GM10248 (cell line): ENCODE data around the gene CELA2A.

Source experiments
- CTCF ChIA-PET: fragments of 300-600 bp; sonication (Branson Sonifier 250); formaldehyde crosslinking; extraction: SDS; loops from one replicate; lab custom pipeline; 2021; ENCODE audit warnings: antibody characterized with exemption; lab: Yijun Ruan, JAX
- POLR2A ChIA-PET: fragments of 350-650 bp; sonication (Branson Sonifier 250); formaldehyde crosslinking; extraction: SDS; loops from one replicate; lab custom pipeline; 2020; ENCODE audit warnings: antibody characterized with exemption; lab: Yijun Ruan, JAX
- DNase-seq: peaks from one replicate; pipeline ENCODE4 v3.0.0; 2012; ENCODE audit errors: extremely low spot score
- TF ChIP-seq, protein P1 (sequence below): IDR thresholded peaks from 2 replicates; pipeline ENCODE4 v1.5.1; 2012; ENCODE audit warnings: mild to moderate bottlenecking, low read depth; ENCODE audit errors: extremely low read depth, missing control alignments, control extremely low read depth

Gene CELA2A

DNA sequence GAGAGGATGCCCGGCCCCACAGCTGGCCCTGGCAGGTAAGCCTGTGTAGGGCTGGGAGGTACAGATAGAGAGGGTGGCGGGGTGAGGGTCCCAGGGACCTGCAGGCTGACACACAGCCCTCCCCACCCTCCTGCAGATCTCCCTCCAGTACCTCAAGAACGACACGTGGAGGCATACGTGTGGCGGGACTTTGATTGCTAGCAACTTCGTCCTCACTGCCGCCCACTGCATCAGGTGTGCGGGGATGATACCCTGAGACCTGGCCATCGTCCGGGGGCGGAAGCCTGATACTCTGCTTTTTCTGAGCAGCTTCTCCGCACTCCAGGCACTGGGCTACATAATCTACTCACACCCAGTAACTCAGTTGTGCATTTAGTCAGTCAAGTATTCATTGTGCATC, 16.2 kb upstream of the CELA2A start:
- DNase-seq: no peak
- CTCF ChIA-PET: interaction anchor here (1.5 to 1.8 kb wide), 2 partner anchors 9 to 116 kb away, joined by 7 to 12 read pairs; no protein-coding TSS in a partner anchor
- TF ChIP-seq, protein P1, sequence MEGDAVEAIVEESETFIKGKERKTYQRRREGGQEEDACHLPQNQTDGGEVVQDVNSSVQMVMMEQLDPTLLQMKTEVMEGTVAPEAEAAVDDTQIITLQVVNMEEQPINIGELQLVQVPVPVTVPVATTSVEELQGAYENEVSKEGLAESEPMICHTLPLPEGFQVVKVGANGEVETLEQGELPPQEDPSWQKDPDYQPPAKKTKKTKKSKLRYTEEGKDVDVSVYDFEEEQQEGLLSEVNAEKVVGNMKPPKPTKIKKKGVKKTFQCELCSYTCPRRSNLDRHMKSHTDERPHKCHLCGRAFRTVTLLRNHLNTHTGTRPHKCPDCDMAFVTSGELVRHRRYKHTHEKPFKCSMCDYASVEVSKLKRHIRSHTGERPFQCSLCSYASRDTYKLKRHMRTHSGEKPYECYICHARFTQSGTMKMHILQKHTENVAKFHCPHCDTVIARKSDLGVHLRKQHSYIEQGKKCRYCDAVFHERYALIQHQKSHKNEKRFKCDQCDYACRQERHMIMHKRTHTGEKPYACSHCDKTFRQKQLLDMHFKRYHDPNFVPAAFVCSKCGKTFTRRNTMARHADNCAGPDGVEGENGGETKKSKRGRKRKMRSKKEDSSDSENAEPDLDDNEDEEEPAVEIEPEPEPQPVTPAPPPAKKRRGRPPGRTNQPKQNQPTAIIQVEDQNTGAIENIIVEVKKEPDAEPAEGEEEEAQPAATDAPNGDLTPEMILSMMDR: no peak

DNA sequence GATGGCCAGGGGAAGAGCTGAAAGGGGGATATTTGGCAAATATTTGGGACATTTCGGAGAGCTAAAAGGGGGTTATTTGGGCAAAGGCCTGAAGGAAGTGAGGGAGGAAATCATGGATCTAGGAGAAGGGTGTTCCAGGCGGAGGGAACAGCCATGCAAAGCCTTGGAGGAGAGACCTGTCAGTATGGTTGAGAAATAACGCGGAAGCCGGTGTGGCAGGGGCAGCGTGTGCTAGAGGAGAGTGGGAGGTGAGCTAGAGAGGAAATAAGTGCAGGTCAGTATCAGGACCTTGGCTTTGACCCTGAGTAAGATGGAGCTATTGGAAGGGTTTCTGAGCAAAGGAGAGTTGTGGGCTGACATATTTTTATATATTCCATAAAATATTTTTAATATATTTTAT, 15.3 kb upstream of the CELA2A start:
- ChIA-PET POLR2A (no interaction called here), CTCF (interaction anchor here (1.5 to 1.8 kb wide), 2 partner anchors 10 to 117 kb away, joined by 7 to 12 read pairs; no protein-coding TSS in a partner anchor)
- no peak for DNase-seq
- TF ChIP-seq, protein P1: no peak

More for the DNA sequence above, 16.2 kb upstream of the CELA2A start:
- POLR2A ChIA-PET: interaction anchor here (0.5 kb wide), 1 partner anchor 150 kb away, joined by 5 read pairs; no protein-coding TSS in a partner anchor

DNA sequence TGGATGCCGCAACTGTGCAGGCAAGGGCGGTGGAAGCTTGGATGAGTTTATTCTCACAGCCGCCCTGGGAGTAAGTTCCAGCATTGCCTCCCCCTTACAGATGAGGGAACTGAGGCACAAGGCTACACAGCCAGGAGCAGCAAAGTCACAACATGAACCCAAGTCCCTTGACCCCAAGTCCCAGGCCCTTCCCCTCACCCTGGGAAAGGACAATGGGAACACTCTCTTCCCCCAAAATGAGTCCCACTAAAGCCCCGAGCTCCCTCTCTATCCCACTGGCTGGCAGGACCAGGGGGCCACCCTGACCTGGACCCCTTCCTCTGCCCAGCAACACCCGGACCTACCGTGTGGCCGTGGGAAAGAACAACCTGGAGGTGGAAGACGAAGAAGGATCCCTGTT, 14.4 kb upstream of the CELA2A start:
- TF ChIP-seq, protein P1: no peak
- CTCF ChIA-PET: no interaction called here
- POLR2A ChIA-PET: no interaction called here
- DNase-seq: peak; percentile 10

DNA sequence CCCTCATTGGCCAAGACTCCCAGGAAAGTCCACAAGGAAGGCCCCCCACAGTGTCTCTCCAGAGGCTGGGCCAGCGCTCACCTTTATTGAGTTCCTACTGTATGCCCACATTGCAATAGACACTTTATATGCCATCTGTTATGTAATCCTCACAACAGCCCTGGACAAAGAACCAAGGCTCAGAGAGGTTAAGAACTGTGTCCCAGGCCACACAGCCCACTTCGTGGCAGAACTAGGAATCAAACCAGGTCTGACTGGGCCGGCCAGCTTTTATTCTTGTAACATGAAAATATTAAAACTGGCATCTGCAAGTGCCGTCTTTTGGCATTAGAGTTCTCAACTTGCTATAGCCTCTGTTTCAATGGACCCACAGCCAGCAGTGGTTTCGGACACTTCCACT, 13.8 kb upstream of the CELA2A start:
- POLR2A ChIA-PET: no interaction called here
- no peak for DNase-seq
- CTCF ChIA-PET: interaction anchor here (1.7 to 3.5 kb wide), 2 partner anchors 12 to 119 kb away, joined by 4 to 15 read pairs; no protein-coding TSS in a partner anchor
- TF ChIP-seq, protein P1: no peak

DNA sequence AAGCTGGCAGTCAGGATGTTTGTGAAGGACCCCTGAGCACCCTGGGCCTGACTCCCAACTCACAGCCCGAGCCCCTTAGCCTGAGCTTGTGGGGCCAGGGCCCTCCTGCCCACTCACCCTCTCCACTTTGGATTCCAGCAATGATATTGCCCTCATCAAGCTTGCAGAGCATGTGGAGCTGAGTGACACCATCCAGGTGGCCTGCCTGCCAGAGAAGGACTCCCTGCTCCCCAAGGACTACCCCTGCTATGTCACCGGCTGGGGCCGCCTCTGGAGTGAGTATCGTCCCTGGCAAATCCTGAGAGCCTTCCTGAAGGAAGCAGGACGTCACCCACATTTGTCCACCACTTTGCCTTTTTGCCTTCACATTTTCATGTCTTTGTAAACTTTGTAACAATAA, 13.3 kb upstream of the CELA2A start:
- POLR2A ChIA-PET: no interaction called here
- CTCF ChIA-PET: interaction anchor here (1.7 to 3.5 kb wide), 2 partner anchors 12 to 120 kb away, joined by 4 to 15 read pairs; no protein-coding TSS in a partner anchor
- no peak for DNase-seq
- TF ChIP-seq, protein P1: no peak

DNA sequence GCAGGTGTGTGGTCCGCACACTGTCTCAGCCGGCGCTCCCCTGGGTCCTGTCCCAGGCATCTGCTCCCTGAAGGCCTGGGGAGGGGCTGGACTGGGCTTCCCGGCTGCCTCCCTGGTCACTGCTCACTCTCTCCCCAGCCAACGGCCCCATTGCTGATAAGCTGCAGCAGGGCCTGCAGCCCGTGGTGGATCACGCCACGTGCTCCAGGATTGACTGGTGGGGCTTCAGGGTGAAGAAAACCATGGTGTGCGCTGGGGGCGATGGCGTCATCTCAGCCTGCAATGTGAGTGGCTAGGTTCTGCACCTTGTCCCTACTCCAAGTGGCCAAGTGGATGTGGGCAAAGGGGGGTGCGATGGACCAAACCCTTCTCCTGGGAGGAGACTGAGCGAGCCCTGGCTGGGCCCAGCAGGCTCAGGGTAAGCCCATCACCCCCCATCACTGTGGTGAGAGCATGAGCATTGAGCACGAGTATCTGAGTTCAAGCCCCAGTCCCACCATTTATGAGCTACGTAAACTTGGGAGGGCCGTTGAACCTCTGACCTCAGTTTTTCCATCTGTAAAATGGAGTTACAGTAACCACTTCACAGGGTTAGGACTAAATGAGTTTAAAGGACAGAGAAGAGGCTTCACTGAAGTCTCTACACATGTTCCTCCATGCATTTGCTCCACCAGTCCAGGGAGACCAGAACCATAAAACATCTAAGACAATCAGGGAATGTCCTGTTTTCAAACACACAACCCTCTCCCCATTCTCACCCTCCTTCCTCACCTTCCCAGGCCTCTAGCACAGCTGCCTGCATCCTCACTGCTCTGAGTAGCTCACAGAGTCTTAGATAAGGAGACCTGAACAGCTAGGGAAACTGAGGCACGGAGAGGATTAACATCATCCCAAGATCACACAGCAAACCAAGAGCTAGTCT, 11.8 kb upstream of the CELA2A start:
- no peak for DNase-seq
- TF ChIP-seq, protein P1: no peak
- POLR2A ChIA-PET: no interaction called here
- CTCF ChIA-PET: interaction anchor here (3.5 kb wide), 1 partner anchor 14 kb away, joined by 15 read pairs; no protein-coding TSS in a partner anchor
